GM12878 (cell line): Measurements from ENCODE around the gene ASAP3. TPM values are rescaled to one million over a fixed set of nuclear protein-coding genes. Genes with fewer than 3 reads are reported as not detected.

ENCODE experiments used
- ATAC-seq: fragments of 200-7000 bp; cut with Tn5 transposase; 3 replicates; pipeline ENCODE4 v1.9.1; 2020; ENCODE audit warnings: mild to moderate bottlenecking, moderate library complexity
- BruUV-seq: library from RNA; stranded (reverse); fragments of 400-500 nt; replicated peaks from 2 replicates; lab custom pipeline; 2021; lab: Mats Ljungman, UMichigan
- CTCF ChIA-PET: fragments of 300-600 bp; sonication (Branson Sonifier 250); formaldehyde crosslinking; extraction: SDS; loops from one replicate; lab custom pipeline; 2021; ENCODE audit warnings: inconsistent platforms; lab: Yijun Ruan, JAX
- POLR2A ChIA-PET: fragments of 350-600 bp; formaldehyde crosslinking; extraction: SDS; loops from one replicate; lab custom pipeline; 2021; ENCODE audit warnings: inconsistent platforms; lab: Charles Lee
- RAD21 ChIA-PET: fragments of 300-600 bp; sonication (Branson Sonifier 250); formaldehyde crosslinking; loops from one replicate; lab custom pipeline; 2023; ENCODE audit warnings: antibody characterized with exemption; ENCODE audit not compliant: unreplicated experiment; lab: Charles Lee
- SMC1A ChIA-PET: fragments of 300-600 bp; sonication (Branson Sonifier 250); formaldehyde crosslinking; loops from one replicate; lab custom pipeline; 2023; ENCODE audit not compliant: unreplicated experiment, uncharacterized antibody; lab: Charles Lee
- DNase-seq: peaks from one replicate; pipeline ENCODE4 v3.0.0-alpha.2; 2011; ENCODE audit warnings: low read depth, low spot score
- FAIRE-seq: peaks from 3 replicates; lab custom pipeline; 2011; peaks lifted over from hg19 to GRCh38; lab: Jason Lieb, UNC
- H2AFZ ChIP-seq: 2 replicates; pipeline ENCODE4 v1.6.0; 2011; ENCODE audit warnings: low read depth, low read length, control low read depth; ENCODE audit not compliant: control insufficient read depth
- H3K27ac ChIP-seq: 2 replicates; pipeline ENCODE4 v1.5.1; 2011; ENCODE audit warnings: control low read depth; ENCODE audit not compliant: control insufficient read depth, insufficient read depth
- H3K27me3 ChIP-seq, 2 experiments: replicated peaks in 1 of 2; 2 replicates each; pipeline versions ENCODE4 v1.6.0 to v1.6.1; 2011; ENCODE audit warnings: low read length in 1 of 2; ENCODE audit not compliant: control insufficient read depth in 2 of 2, insufficient read depth in 2 of 2
- H3K36me3 ChIP-seq, 2 experiments: 2 replicates each; pipeline ENCODE4 v1.5.1; 2011; ENCODE audit warnings: low read length in 1 of 2; ENCODE audit not compliant: control insufficient read depth in 2 of 2, insufficient read depth in 2 of 2
- H3K4me1 ChIP-seq: 2 replicates; pipeline ENCODE4 v1.6.1; 2011; ENCODE audit warnings: mild to moderate bottlenecking, low read length, moderate library complexity, mixed read lengths; ENCODE audit not compliant: control insufficient read depth, insufficient read depth
- H3K4me2 ChIP-seq: 2 replicates; pipeline ENCODE4 v1.6.0; 2011; ENCODE audit warnings: control low read depth; ENCODE audit not compliant: control insufficient read depth, insufficient read depth
- H3K4me3 ChIP-seq: fragments of 200-600 bp; sonication (generic); 2 replicates; pipeline ENCODE4 v1.5.1; 2016
- H3K79me2 ChIP-seq: 2 replicates; pipeline ENCODE4 v1.6.0; 2011; ENCODE audit warnings: low read length; ENCODE audit not compliant: control insufficient read depth, insufficient read depth
- H3K9ac ChIP-seq: 2 replicates; pipeline ENCODE4 v1.8.0; 2011; ENCODE audit warnings: low read length, control low read depth, mixed read lengths; ENCODE audit not compliant: control insufficient read depth, insufficient read depth
- H3K9me3 ChIP-seq: replicated peaks from 3 replicates; pipeline ENCODE4 v1.5.1; 2011; ENCODE audit warnings: mild to moderate bottlenecking, low read length; ENCODE audit not compliant: control insufficient read depth, insufficient read depth
- H4K20me1 ChIP-seq: 2 replicates; pipeline ENCODE4 v1.6.0; 2011; ENCODE audit not compliant: control insufficient read depth, insufficient read depth
- BCL3 ChIP-seq: IDR thresholded peaks from 2 replicates; pipeline ENCODE4 v1.6.1; 2011; ENCODE audit warnings: borderline replicate concordance, low read depth, mild to moderate bottlenecking, moderate library complexity, low read length; ENCODE audit not compliant: insufficient read depth, poor library complexity, severe bottlenecking
- BRCA1 ChIP-seq: IDR thresholded peaks from 2 replicates; pipeline ENCODE4 v1.6.1; 2011; ENCODE audit warnings: low read depth, low read length, improper control_type of control experiment
- CBX3 ChIP-seq: fragments of 200-600 bp; sonication (generic); IDR thresholded peaks from 2 replicates; pipeline ENCODE4 v1.6.1; 2016; ENCODE audit warnings: low read depth, borderline replicate concordance
- CHD4 ChIP-seq: fragments of 200-600 bp; sonication (generic); IDR thresholded peaks from 2 replicates; pipeline ENCODE4 v1.6.1; 2016; ENCODE audit warnings: mild to moderate bottlenecking
- CREM ChIP-seq: IDR thresholded peaks from 2 replicates; pipeline ENCODE4 v1.6.1; 2014; ENCODE audit warnings: antibody characterized with exemption, low read depth
- CTCF ChIP-seq, 3 experiments: IDR thresholded peaks in 2 of 3; conservative IDR thresholded peaks in 1 of 3; 2 replicates each; pipeline ENCODE4 v1.5.1; 2011; ENCODE audit warnings: low read depth in 3 of 3, low read length in 3 of 3, mild to moderate bottlenecking in 3 of 3, control low read depth in 2 of 3, moderate library complexity in 2 of 3, inconsistent platforms in 1 of 3, mixed read lengths in 1 of 3; ENCODE audit not compliant: control insufficient read depth in 2 of 3, insufficient read depth in 1 of 3; ENCODE audit errors: extremely low read depth in 1 of 3
- ELK1 ChIP-seq: IDR thresholded peaks from 2 replicates; pipeline ENCODE4 v1.6.1; 2012; ENCODE audit warnings: low read depth, low read length, improper control_type of control experiment
- IKZF2 ChIP-seq, 2 experiments: fragments of 450-650 bp; IDR thresholded peaks; 2 replicates each; pipeline ENCODE4 v1.6.1; 2017; ENCODE audit warnings: mild to moderate bottlenecking in 2 of 2, moderate library complexity in 2 of 2
- LARP7 ChIP-seq: fragments of 450-650 bp; IDR thresholded peaks from 2 replicates; pipeline ENCODE4 v1.6.1; 2017; ENCODE audit warnings: mild to moderate bottlenecking
- MYB ChIP-seq: fragments of 150-350 bp; IDR thresholded peaks from 2 replicates; pipeline ENCODE4 v1.6.1; 2014; ENCODE audit warnings: mild to moderate bottlenecking, low read depth, low read length, borderline replicate concordance
- NBN ChIP-seq: fragments of 450-650 bp; IDR thresholded peaks from 2 replicates; pipeline ENCODE4 v1.6.1; 2016
- NFIC ChIP-seq: IDR thresholded peaks from 2 replicates; pipeline ENCODE4 v1.6.1; 2012; ENCODE audit warnings: low read depth, mild to moderate bottlenecking, inconsistent platforms, low read length, moderate library complexity
- SKIL ChIP-seq: fragments of 450-650 bp; IDR thresholded peaks from 2 replicates; pipeline ENCODE4 v1.6.1; 2017; ENCODE audit warnings: mild to moderate bottlenecking, low read depth, inconsistent platforms; ENCODE audit not compliant: poor library complexity, severe bottlenecking
- TARDBP ChIP-seq: IDR thresholded peaks from 2 replicates; pipeline ENCODE4 v1.6.1; 2016; ENCODE audit warnings: borderline replicate concordance
- TCF12 ChIP-seq: IDR thresholded peaks from 2 replicates; pipeline ENCODE4 v1.6.1; 2011; ENCODE audit warnings: low read depth, mild to moderate bottlenecking, low read length
- ZNF622 ChIP-seq: fragments of 450-650 bp; IDR thresholded peaks from 2 replicates; pipeline ENCODE4 v1.6.1; 2017; ENCODE audit warnings: mild to moderate bottlenecking, inconsistent platforms
- WGBS: methylation state at CpG from one replicate; pipeline ENCODE4 v1.1.6; 2016; ENCODE audit warnings: low lambda C conversion rate; ENCODE audit not compliant: insufficient replicate concordance, insufficient coverage; ENCODE audit errors: missing lambda C conversion rate; 5-methylcytosine and 5-hydroxymethylcytosine counted together
- in situ Hi-C: fragments of 300-500 bp; cut with MboI; formaldehyde crosslinking; loops from 9 replicates; pipeline ENCODE4 v1.14.3; 2018; ENCODE audit warnings: mixed read lengths
- intact Hi-C: fragments of 100-400 bp; cut with micrococcal nuclease; formaldehyde crosslinking; loops from one replicate; pipeline ENCODE4 v1.14.2; 2022; ENCODE audit not compliant: unreplicated experiment
- polyA plus RNA-seq, 11 experiments: library from polyadenylated mRNA; depleted of rRNA in 4 of 11; unstranded in 6 of 11; stranded (reverse) in 5 of 11; fragments of >200 nt; fragmentation: Nextera tagmentation in 4 of 11; fragmentation: Illumina TruSeq in 1 of 11; extraction: Ambion mirVana in 4 of 11; extraction: Trizol in 1 of 11; gene quantifications; 1 replicate in 1 of 11; 2 replicates in 10 of 11; pipeline versions ENCODE4 v1.2.1 to v1.2.3, GENCODE V29; 2011 to 2016; ENCODE audit warnings: inconsistent platforms in 2 of 11, missing spikeins in 2 of 11, low read depth in 1 of 11
- total RNA-seq, 4 experiments: library from RNA; depleted of rRNA in 3 of 4; stranded (reverse); fragments of >200 nt in 3 of 4; fragmentation: Illumina TruSeq in 1 of 4; extraction: Trizol in 1 of 4; gene quantifications; 2 replicates each; pipeline versions ENCODE4 v1.2.1 to v1.2.3, GENCODE V29; 2013 to 2021

The ASAP3 gene
- total and polyA plus RNA-seq, 10 of the 15 experiments (the other 5 are each of a cell fraction or from before 2014, with no cell fraction given), result 0.04 to 0.92 (median 0.34) TPM; not detected in 1

- TF ChIP-seq BCL3 (no peak), TARDBP (no peak), BRCA1 (no peak), NFIC (no peak), IKZF2 (IDR thresholded peaks at IDR 0.05) (no peak)
Observed at GRCh38 chr1:23466423-23466989, 17.5 kb downstream of the ASAP3 start (continued).

- no TSS peak for BruUV-seq
- no peaks in the 10 kb centered on the region for H3K36me3 ChIP-seq
- intact Hi-C loops (no loop called here), in situ Hi-C loops (no loop called here)
- SMC1A ChIA-PET, result no interaction called here
- no peak for DNase-seq
- CTCF ChIA-PET, result interaction anchor here (0.5 kb wide), 1 partner anchor 194 kb away, joined by 3 read pairs; no protein-coding TSS in a partner anchor
- FAIRE-seq, result no peak
- no peak overlapping the region for H2AFZ ChIP-seq
- ATAC-seq, result no peak
- no peak overlapping the region for H3K27ac ChIP-seq
- no peaks in the 10 kb centered on the region for H4K20me1 ChIP-seq
- H3K4me3 ChIP-seq, result no peak overlapping the region
- no peaks in the 10 kb centered on the region for H3K4me1 ChIP-seq
- no peak overlapping the region for H3K4me2 ChIP-seq
- H3K79me2 ChIP-seq, result no peaks in the 10 kb centered on the region
- POLR2A ChIA-PET, result no interaction called here
- no peak overlapping the region for H3K9ac ChIP-seq
- H3K9me3 ChIP-seq, result no peaks in the 10 kb centered on the region
- WGBS, result 0% methylated on average over 3 of the region's 3 CpGs
- H3K27me3 ChIP-seq, result no peaks in the 10 kb centered on the region; a peak in 1 of 4 replicates
- RAD21 ChIA-PET, result no interaction called here
- TF ChIP-seq LARP7 (no peak), ELK1 (no peak), CTCF (IDR thresholded peaks at IDR 0.05 in 2 of 3, conservative IDR thresholded peaks at IDR 0.05 in 1 of 3; ENCODE audit: control insufficient read depth in 2 of 3, extremely low read depth in 1 of 3, insufficient read depth in 1 of 3, low read depth in 3 of 3, low read length in 3 of 3) (no peak), MYB (no peak), CBX3 (no peak), TCF12 (no peak), CHD4 (no peak), CREM (no peak), SKIL (no peak), NBN (no peak), ZNF622 (no peak)
Observed at GRCh38 chr1:23463286-23463685, 20.7 kb downstream of the ASAP3 start.
